Measurements from ENCODE around the gene TEPSIN. TPM values are rescaled to one million over a fixed set of nuclear protein-coding genes. Genes with fewer than 3 reads are reported as not detected.

TEPSIN gene
- total and polyA plus RNA-seq, 4 donors: 3.2 to 22.9 (median 10.7) TPM

DNA sequence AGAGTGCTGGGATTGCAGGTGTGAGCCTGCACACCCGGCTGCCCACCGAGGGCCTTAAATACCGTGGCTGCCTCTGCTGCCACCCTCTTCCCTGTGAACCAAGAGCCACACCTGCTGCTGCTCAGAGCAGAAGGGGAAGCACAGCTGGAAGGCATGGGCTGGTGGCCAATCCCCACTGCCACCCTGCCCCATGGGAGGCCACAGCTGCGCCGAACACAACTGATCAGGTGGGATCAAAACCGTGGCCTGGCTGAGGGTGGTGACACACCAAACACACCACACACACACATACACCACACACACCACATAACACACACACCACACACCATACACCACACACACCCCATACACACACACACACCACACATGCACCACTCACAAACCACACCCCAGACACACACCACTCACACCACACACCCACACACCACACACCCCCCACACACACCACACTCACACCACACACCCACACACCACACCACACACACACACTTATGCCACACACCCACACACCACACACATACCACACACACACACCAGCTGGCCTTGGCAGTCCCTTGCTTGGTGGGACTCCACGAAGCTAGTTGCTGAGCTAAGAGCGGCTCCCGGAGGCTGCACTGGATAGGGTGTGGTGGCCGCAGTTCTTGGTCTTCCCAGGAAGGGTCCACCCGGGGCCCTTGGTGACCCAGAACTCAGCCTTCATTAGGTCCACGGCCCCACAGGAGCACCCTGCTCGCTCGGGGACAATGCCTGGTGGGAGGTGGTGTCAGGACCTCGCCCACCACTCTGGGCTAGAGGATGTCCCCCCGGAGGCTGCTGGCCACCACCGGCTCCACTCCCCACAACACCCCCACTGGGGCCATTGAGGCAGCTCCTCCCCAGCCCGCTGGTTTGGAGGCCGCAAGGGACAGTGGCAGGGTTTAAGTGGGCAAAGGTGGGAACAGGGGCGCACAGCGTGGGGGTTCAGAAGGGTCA lies 31.0 kb downstream of the TEPSIN start:
- H3K27me3 ChIP-seq (ENCODE audit: control insufficient read depth in 4 of 4, insufficient read depth in 4 of 4, low read length in 3 of 4): no peaks in the 10 kb centered on the region
- no peak for DNase-seq (ENCODE audit: low spot score)
- H3K36me3 ChIP-seq (ENCODE audit: control insufficient read depth in 4 of 4, insufficient read depth in 3 of 4, low read depth in 1 of 4, low read length in 3 of 4): no peaks in the 10 kb centered on the region
- 95% methylated on average over 21 of the region's 21 CpGs for WGBS
- no peak overlapping the region for H3K4me3 ChIP-seq (ENCODE audit: low read depth in 1 of 3, low read length in 3 of 3)
- H3K9me3 ChIP-seq (ENCODE audit: control insufficient read depth in 4 of 4, low read length in 3 of 4): no peaks in the 10 kb centered on the region
- no peak for TF ChIP-seq NR2F2 (IDR thresholded peaks at IDR 0.05)
- TF ChIP-seq JUND (IDR thresholded peaks at IDR 0.05): no peak
- TF ChIP-seq, protein P1, sequence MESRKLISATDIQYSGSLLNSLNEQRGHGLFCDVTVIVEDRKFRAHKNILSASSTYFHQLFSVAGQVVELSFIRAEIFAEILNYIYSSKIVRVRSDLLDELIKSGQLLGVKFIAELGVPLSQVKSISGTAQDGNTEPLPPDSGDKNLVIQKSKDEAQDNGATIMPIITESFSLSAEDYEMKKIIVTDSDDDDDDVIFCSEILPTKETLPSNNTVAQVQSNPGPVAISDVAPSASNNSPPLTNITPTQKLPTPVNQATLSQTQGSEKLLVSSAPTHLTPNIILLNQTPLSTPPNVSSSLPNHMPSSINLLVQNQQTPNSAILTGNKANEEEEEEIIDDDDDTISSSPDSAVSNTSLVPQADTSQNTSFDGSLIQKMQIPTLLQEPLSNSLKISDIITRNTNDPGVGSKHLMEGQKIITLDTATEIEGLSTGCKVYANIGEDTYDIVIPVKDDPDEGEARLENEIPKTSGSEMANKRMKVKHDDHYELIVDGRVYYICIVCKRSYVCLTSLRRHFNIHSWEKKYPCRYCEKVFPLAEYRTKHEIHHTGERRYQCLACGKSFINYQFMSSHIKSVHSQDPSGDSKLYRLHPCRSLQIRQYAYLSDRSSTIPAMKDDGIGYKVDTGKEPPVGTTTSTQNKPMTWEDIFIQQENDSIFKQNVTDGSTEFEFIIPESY (IDR thresholded peaks at IDR 0.05): no peak
- TF ChIP-seq, protein P2, sequence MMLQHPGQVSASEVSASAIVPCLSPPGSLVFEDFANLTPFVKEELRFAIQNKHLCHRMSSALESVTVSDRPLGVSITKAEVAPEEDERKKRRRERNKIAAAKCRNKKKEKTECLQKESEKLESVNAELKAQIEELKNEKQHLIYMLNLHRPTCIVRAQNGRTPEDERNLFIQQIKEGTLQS (IDR thresholded peaks at IDR 0.05): no peak
- TF ChIP-seq, protein P3, sequence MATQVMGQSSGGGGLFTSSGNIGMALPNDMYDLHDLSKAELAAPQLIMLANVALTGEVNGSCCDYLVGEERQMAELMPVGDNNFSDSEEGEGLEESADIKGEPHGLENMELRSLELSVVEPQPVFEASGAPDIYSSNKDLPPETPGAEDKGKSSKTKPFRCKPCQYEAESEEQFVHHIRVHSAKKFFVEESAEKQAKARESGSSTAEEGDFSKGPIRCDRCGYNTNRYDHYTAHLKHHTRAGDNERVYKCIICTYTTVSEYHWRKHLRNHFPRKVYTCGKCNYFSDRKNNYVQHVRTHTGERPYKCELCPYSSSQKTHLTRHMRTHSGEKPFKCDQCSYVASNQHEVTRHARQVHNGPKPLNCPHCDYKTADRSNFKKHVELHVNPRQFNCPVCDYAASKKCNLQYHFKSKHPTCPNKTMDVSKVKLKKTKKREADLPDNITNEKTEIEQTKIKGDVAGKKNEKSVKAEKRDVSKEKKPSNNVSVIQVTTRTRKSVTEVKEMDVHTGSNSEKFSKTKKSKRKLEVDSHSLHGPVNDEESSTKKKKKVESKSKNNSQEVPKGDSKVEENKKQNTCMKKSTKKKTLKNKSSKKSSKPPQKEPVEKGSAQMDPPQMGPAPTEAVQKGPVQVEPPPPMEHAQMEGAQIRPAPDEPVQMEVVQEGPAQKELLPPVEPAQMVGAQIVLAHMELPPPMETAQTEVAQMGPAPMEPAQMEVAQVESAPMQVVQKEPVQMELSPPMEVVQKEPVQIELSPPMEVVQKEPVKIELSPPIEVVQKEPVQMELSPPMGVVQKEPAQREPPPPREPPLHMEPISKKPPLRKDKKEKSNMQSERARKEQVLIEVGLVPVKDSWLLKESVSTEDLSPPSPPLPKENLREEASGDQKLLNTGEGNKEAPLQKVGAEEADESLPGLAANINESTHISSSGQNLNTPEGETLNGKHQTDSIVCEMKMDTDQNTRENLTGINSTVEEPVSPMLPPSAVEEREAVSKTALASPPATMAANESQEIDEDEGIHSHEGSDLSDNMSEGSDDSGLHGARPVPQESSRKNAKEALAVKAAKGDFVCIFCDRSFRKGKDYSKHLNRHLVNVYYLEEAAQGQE (IDR thresholded peaks at IDR 0.05): no peak
- TF ChIP-seq FOXA2 (IDR thresholded peaks at IDR 0.05): no peak
- TF ChIP-seq RXRA (IDR thresholded peaks at IDR 0.05): no peak
- H3K27ac ChIP-seq (ENCODE audit: low read depth in 1 of 2, low read length in 2 of 2): no peak overlapping the region
- H3K4me1 ChIP-seq (ENCODE audit: control insufficient read depth in 4 of 4, insufficient read depth in 4 of 4, low read length in 3 of 4): no peaks in the 10 kb centered on the region
- no peak overlapping the region for H3K9ac ChIP-seq (ENCODE audit: low read depth in 1 of 2, low read length in 2 of 2)

DNA sequence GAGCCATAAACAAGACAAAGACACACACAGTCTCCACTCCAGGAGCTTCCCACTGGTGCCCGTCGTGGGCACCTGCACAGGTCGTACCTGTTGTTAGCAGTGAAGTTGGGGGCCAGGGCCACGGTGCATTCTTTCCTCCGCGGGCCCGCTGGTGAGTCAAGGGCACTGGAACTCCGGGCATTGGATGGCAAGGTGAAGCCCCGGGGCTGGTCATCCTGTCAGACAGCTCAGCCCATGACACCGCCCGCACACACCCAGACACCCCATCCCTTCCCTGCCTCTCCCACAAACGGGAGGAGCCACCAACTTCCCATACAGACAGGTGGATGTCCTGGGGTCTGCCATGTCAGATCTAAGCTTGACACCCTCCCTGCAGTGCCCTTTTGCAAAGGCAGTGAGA lies 32.2 kb downstream of the TEPSIN start:
- no peaks in the 10 kb centered on the region for H3K9me3 ChIP-seq (ENCODE audit: control insufficient read depth in 4 of 4, low read length in 3 of 4)
- H3K27ac ChIP-seq (ENCODE audit: low read depth in 1 of 2, low read length in 2 of 2): no peak overlapping the region
- no peak for DNase-seq (ENCODE audit: low spot score)
- no peak overlapping the region for H3K4me3 ChIP-seq (ENCODE audit: low read depth in 1 of 3, low read length in 3 of 3)
- H3K4me1 ChIP-seq (ENCODE audit: control insufficient read depth in 4 of 4, insufficient read depth in 4 of 4, low read length in 3 of 4): no peaks in the 10 kb centered on the region
- TF ChIP-seq FOXA2 (IDR thresholded peaks at IDR 0.05) (no peak), EGR1 (IDR thresholded peaks at IDR 0.05; ENCODE audit: low read depth in 2 of 2) (no peak), HNF4A (conservative IDR thresholded peaks at IDR 0.05) (no peak), YY1 (IDR thresholded peaks at IDR 0.05) (no peak), GABPA (IDR thresholded peaks at IDR 0.05 in 1 of 2, conservative IDR thresholded peaks at IDR 0.05 in 1 of 2) (no peak), JUND (IDR thresholded peaks at IDR 0.05) (no peak), RXRA (IDR thresholded peaks at IDR 0.05) (no peak), TAF1 (conservative IDR thresholded peaks at IDR 0.05) (no peak)
- TF ChIP-seq, protein P3 (IDR thresholded peaks at IDR 0.05): no peak
- H3K36me3 ChIP-seq (ENCODE audit: control insufficient read depth in 4 of 4, insufficient read depth in 3 of 4, low read depth in 1 of 4, low read length in 3 of 4): no peaks in the 10 kb centered on the region
- WGBS: 98% methylated on average over 12 of the region's 12 CpGs
- H3K9ac ChIP-seq (ENCODE audit: low read depth in 1 of 2, low read length in 2 of 2): no peak overlapping the region
- no peaks in the 10 kb centered on the region for H3K27me3 ChIP-seq (ENCODE audit: control insufficient read depth in 4 of 4, insufficient read depth in 4 of 4, low read length in 3 of 4)
